ENCODE measurements around the gene ERO1B.
"Not testable (repeated sequence)": the region's sequence is repeated elsewhere in the genome, so short reads cannot be mapped to it uniquely, and the experiment has no call there.

ERO1B gene, protein sequence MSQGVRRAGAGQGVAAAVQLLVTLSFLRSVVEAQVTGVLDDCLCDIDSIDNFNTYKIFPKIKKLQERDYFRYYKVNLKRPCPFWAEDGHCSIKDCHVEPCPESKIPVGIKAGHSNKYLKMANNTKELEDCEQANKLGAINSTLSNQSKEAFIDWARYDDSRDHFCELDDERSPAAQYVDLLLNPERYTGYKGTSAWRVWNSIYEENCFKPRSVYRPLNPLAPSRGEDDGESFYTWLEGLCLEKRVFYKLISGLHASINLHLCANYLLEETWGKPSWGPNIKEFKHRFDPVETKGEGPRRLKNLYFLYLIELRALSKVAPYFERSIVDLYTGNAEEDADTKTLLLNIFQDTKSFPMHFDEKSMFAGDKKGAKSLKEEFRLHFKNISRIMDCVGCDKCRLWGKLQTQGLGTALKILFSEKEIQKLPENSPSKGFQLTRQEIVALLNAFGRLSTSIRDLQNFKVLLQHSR

GRCh38 chr1:236281654-236282424 is at the start of gene ERO1B:
Gene ERO1B (minus strand): TSS chr1:236281958. CDS start chr1:236281783, 175 bp downstream.
- DNase-seq, result peak; percentile 96

DNA sequence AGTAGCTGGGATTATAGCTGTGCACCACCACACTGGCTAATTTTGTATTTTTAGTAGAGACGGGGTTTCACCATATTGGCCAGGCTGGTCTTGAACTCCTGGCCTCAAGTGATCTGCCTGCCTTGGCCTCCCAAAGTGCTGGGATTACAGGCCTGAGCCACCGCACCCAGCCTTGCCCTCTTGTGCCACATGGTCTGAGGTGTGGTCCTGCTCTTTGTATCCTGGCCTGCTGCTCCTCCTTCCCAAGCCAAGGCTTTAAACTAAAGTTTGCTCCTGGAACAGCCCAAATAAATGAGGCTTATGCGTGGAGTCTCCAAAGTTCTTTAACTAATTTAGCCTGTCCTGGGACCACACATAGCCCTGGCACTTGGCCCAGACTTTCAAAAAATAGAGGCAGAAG is 49.7 kb upstream of the ERO1B start:
- DNase-seq, result not testable (repeated sequence)

DNA sequence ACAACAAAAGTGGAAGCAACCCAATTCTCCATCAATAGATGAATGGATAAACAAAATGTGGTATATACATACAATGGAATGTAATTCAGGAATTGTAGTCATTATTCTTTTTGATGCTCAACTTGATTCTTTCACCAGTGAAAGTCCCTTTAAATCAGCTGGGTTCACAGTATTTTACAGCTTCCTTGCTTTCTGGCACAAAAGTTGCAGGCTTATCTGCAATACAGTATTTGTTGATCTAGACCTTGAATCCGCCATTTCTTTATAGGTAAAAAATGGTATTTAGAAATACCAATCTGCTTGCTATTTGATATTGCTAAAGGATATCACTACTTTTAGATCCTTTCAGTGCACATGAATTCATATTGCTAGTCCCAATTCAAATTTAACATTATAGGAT is 44.7 kb upstream of the ERO1B start:
- DNase-seq, result no peak

GRCh38 chr1:236325567-236325966 is 43.8 kb upstream of the ERO1B start:
- no peak for DNase-seq

- DNase-seq, result no peak
Observed at GRCh38 chr1:236323819-236324411, 42.2 kb upstream of the ERO1B start.

GRCh38 chr1:236322566-236323409 is 41.0 kb upstream of the ERO1B start:
- DNase-seq, result no peak

DNA sequence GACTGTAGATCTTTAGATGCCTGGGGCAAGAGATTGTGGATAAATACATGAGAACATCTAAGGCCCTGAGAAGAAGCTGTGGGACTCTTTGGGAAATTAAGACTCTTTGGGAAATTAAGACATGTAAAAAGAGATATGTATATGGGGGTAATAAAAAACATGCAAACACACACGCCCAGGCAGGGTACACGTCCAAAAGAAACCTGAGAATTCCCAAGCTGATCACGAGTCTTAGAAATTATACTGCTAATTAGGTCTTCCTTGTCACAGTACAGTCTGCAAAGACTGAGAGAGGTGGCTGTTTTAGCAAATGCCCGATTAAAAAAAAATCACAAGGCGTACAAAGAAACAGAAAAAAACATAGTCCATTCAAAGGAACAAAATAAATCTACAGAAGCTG is 39.3 kb upstream of the ERO1B start:
- DNase-seq, result no peak

GRCh38 chr1:236320671-236321070 is 38.9 kb upstream of the ERO1B start:
- DNase-seq, result no peak

GRCh38 chr1:236320214-236320613 is 38.5 kb upstream of the ERO1B start:
- DNase-seq, result no peak

GRCh38 chr1:236316437-236316836 is 34.7 kb upstream of the ERO1B start:
- no peak for DNase-seq

DNA sequence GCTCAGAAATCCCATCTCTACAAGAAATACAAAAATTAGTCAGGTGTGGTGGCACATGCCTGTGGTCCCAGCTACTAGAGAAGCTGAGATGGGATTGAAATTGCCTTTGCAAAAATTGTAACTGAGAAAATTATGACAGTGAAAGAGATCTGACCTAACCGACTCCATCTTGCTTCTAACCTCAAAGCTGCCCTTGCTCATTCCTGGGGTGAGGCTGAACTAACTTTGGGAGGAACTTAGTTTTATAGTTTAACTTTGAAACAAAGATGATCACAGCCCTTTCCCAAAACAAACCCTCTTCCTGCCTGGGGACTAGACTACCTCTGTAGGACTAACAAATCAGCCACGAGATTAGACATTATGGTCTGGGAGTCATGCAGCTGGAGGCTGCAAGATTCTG is 33.8 kb upstream of the ERO1B start:
- no peak for DNase-seq

GRCh38 chr1:236315092-236315491 is 33.3 kb upstream of the ERO1B start:
- DNase-seq, result no peak

DNA sequence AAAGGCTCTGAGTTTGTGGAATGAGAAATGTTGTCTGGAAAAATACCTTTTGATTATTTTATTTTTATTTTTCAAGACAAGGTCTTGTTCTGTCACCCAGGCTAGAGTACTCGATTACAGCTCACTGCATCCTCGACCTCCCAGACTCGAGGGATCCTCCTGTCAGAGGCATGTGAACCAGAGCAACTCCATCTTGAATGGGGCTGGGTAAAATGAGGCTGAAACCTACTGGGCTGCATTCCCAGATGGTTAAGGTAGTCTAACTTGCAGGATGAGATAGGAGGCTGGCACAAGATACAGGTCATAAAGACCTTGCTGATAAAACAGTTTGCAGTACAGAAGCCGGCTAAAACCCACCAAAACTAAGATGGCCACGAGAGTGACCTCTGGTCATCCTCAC is 32.3 kb upstream of the ERO1B start:
- not testable (repeated sequence) for DNase-seq

DNA sequence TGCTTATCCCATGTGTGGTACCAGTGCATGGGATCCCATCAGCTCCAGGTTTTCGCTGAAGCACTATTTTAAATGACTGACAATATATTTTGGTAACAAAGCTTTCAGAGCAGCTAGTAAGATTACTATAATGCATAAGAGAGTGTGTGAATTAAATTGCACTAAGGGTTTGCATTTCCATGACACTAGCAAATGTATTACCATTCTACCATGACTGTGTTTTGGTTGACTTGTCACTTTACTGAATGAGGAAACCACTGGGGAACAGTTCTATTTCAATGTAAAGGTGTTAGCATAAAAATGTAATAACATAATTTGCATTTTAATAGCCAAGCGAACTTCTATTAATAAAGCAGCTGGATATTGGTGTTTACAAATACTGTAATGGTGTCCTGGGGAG is 31.7 kb upstream of the ERO1B start:
- no peak for DNase-seq

DNA sequence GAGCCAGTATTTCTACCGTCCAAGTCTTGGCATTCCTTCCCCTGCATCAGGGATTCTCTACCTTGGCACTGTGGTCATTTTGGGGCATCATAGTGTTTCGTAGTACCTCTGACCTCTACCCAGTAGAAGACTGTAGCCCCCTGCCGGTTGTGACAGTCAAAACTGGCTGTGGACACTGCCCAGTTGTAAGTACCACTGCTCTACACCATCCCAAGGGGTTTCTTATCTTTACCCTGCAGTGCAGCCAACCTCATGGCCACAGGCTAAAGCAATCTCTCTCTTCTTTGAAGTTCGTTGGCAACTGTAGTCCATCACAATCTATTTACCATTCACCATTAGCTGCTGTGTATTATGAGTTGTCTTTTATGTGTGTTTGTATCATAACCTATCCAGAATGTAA is 29.3 kb upstream of the ERO1B start:
- DNase-seq, result no peak

GRCh38 chr1:236308827-236309226 is 27.1 kb upstream of the ERO1B start:
- no peak for DNase-seq

- no peak for DNase-seq
Observed at GRCh38 chr1:236307435-236307834, 25.7 kb upstream of the ERO1B start.

- no peak for DNase-seq
Observed at GRCh38 chr1:236304682-236305081, 22.9 kb upstream of the ERO1B start.

DNA sequence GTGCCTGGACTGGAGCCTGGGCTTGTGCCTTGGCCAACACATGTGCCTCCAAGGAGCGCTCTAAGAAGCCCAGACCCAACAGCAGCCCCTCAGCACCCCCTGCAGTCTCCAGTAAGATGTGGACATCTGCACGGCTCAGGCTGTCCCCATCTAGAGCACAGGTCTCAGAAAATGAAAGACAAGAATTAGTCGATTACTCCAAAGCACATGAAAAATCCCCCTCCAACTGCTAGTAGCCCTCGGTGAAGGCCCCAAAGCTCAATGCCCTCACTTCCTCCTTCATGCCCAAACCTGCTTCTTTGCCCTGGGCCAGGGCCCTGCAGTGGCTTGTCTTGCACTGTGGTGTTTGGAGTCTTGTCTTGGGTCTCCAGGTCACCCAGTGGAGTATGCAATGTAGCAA is 21.9 kb upstream of the ERO1B start:
- no peak for DNase-seq

- DNase-seq, result no peak
Observed at GRCh38 chr1:236302941-236303340, 21.2 kb upstream of the ERO1B start.

DNA sequence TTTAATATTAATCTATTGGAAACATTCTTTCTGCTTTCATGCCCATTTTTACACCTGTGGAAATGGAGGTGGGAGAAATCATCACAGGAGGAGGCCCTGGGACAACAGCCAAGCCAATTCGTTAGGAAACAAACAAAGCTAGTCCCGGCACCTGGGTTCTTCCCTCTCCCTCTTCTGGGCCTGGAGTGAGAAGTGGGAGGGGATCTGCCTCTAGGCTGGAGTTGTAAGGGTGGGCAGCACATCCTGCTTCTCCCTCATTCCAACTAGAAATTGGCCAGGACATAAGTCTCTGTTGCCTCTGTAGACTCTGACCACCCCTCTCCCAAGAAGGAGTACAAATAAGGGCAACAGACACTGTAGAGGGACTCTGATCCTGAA is 20.2 kb upstream of the ERO1B start:
- no peak for DNase-seq

GRCh38 chr1:236301080-236301957 is 19.6 kb upstream of the ERO1B start:
- DNase-seq, result no peak

Measured in activated T-cell treated with anti-CD3 and anti-CD28 coated beads for 4 hours (primary cell).